Loucy (cell line): ENCODE data around the gene CYP4A22.
"Not testable (repeated sequence)": the region's sequence is repeated elsewhere in the genome, so short reads cannot be mapped to it uniquely, and the experiment has no call there.

ENCODE experiments used
- H2AFZ ChIP-seq: fragments of 200-600 bp; sonication (generic); 2 replicates; pipeline ENCODE4 v1.6.0; 2016; ENCODE audit warnings: antibody characterized with exemption, mild to moderate bottlenecking, low read length, moderate library complexity
- H3F3A ChIP-seq: fragments of 200-600 bp; 2 replicates; pipeline ENCODE4 v1.6.0; 2016; ENCODE audit warnings: antibody characterized with exemption, low read depth, mild to moderate bottlenecking
- H3K27me3 ChIP-seq: fragments of 200-600 bp; sonication (generic); 2 replicates; pipeline ENCODE4 v1.6.1; 2014; ENCODE audit warnings: low read length, mild to moderate bottlenecking; ENCODE audit not compliant: insufficient read depth, poor library complexity, severe bottlenecking
- H3K36me3 ChIP-seq: fragments of 200-600 bp; sonication (generic); 2 replicates; pipeline ENCODE4 v1.6.1; 2016; ENCODE audit warnings: low read length; ENCODE audit not compliant: insufficient read depth
- H3K4me1 ChIP-seq: fragments of 200-600 bp; sonication (generic); 2 replicates; pipeline ENCODE4 v1.5.1; 2014; ENCODE audit warnings: low read length, mild to moderate bottlenecking; ENCODE audit not compliant: insufficient read depth, poor library complexity, severe bottlenecking
- H3K4me2 ChIP-seq: fragments of 200-600 bp; sonication (generic); 2 replicates; pipeline ENCODE4 v1.6.0; 2014; ENCODE audit warnings: antibody characterized with exemption, low read length, low read depth, mild to moderate bottlenecking; ENCODE audit not compliant: poor library complexity, severe bottlenecking
- H3K4me3 ChIP-seq: fragments of 200-600 bp; sonication (generic); 2 replicates; pipeline ENCODE4 v1.5.1; 2014; ENCODE audit warnings: low read length, mild to moderate bottlenecking, mixed read lengths; ENCODE audit not compliant: poor library complexity, severe bottlenecking
- H3K79me2 ChIP-seq: fragments of 200-600 bp; sonication (generic); 2 replicates; pipeline ENCODE4 v1.6.1; 2014; ENCODE audit warnings: low read length; ENCODE audit not compliant: insufficient read depth
- H3K9ac ChIP-seq: fragments of 200-600 bp; sonication (generic); 2 replicates; pipeline ENCODE4 v1.6.0; 2014; ENCODE audit warnings: mild to moderate bottlenecking, low read depth, low read length, moderate library complexity; ENCODE audit not compliant: poor library complexity, severe bottlenecking
- H3K9me2 ChIP-seq: fragments of 200-600 bp; sonication (generic); replicated peaks from 2 replicates; pipeline ENCODE4 v1.6.1; 2016; ENCODE audit warnings: low read depth, low read length, mixed read lengths
- H3K9me3 ChIP-seq: fragments of 200-600 bp; sonication (generic); 2 replicates; pipeline ENCODE4 v1.6.1; 2014; ENCODE audit warnings: mild to moderate bottlenecking, antibody characterized with exemption, low read length, low read depth; ENCODE audit not compliant: insufficient read depth
- H4K20me1 ChIP-seq: fragments of 200-600 bp; sonication (generic); 2 replicates; pipeline ENCODE4 v1.6.0; 2014; ENCODE audit warnings: antibody characterized with exemption, low read length, mild to moderate bottlenecking; ENCODE audit not compliant: insufficient read depth, poor library complexity, severe bottlenecking
- CTCF ChIP-seq: fragments of 200-600 bp; sonication (generic); conservative IDR thresholded peaks from 2 replicates; pipeline ENCODE4 v1.5.1; 2014; ENCODE audit warnings: mild to moderate bottlenecking, antibody characterized with exemption, low read length
- EZH2phosphoT487 ChIP-seq: fragments of 200-600 bp; IDR thresholded peaks from 2 replicates; pipeline ENCODE4 v1.6.1; 2018; ENCODE audit warnings: antibody characterized with exemption, mild to moderate bottlenecking, moderate library complexity, borderline replicate concordance

The CYP4A22 gene

DNA sequence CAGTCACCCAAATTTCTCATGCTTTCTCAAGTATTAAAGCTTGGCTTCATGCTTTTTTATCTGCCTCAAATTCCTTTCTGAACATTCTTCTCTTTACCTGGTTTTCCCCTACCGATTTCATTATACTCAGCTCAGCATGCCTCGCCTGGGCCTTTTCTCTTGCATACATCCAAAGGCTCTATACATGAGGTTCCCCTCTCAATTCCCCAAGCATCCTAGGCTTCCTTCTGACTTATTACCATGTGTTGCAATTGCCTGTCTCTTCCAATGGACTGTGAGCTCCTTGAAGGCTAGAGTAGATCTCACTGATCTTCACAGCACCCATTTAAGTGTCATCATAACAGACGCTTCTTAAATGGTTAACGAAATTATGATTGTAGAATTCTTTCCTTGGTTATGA, 24.1 kb upstream of the CYP4A22 start:
- TF ChIP-seq EZH2phosphoT487 = no peak
- TF ChIP-seq CTCF = no peak
- Histone ChIP-seq H3K9ac (no peak overlapping the region), H3K9me3 (no peaks in the 10 kb centered on the region), H3F3A (no peaks in the 10 kb centered on the region), H3K36me3 (no peaks in the 10 kb centered on the region), H3K27me3 (no peaks in the 10 kb centered on the region), H4K20me1 (no peaks in the 10 kb centered on the region), H3K4me2 (no peak overlapping the region), H3K79me2 (no peaks in the 10 kb centered on the region), H3K4me3 (no peak overlapping the region), H2AFZ (no peak overlapping the region), H3K4me1 (no peaks in the 10 kb centered on the region), H3K9me2 (no peaks in the 10 kb centered on the region)

DNA sequence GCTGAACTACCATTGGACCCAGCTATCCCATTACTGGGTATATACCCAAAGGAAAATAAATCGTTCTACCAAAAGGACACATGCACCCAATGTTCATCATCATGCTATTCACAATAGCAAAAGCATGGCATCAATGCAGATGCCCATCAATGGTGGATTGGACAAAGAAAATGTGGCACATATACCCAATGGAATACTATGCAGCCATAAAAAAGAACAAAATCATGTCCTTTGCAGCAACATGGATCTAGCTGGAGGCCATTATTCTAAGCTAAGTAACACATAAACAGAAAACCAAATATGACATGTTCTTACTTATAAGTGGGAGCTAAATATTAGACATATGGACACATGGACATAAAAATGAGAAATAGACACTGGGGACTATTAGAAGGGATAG, 16.2 kb upstream of the CYP4A22 start:
- not testable (repeated sequence) for H4K20me1 ChIP-seq, H3K9me3 ChIP-seq, H3K27me3 ChIP-seq, H3K4me1 ChIP-seq, H3K4me3 ChIP-seq, H2AFZ ChIP-seq, H3K4me2 ChIP-seq, H3K79me2 ChIP-seq, H3K9me2 ChIP-seq, H3K36me3 ChIP-seq, H3F3A ChIP-seq, H3K9ac ChIP-seq

DNA sequence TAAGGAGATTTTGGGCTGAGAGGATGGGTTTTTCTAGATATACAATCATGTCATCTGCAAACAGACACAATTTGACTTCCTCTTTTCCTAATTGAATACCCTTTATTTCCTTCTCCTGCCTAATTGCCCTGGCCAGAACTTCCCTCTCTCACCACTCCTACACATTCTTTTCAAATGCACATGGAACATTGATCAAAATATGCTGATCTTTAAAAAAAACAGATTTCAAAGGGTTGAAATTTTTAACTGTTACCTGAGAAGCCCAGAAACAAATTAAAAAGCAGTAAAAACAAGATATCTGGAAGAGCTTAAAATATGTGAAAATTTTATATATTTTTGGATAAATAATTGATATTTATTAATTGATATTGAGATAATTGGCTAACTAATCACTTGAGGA, 12.4 kb upstream of the CYP4A22 start:
- not testable (repeated sequence) for H3K36me3 ChIP-seq, H3K4me3 ChIP-seq, H2AFZ ChIP-seq, H3K4me2 ChIP-seq, H3K4me1 ChIP-seq, H3F3A ChIP-seq, H3K9me2 ChIP-seq, H3K9ac ChIP-seq, H3K27me3 ChIP-seq, H3K79me2 ChIP-seq, H3K9me3 ChIP-seq, H4K20me1 ChIP-seq

DNA sequence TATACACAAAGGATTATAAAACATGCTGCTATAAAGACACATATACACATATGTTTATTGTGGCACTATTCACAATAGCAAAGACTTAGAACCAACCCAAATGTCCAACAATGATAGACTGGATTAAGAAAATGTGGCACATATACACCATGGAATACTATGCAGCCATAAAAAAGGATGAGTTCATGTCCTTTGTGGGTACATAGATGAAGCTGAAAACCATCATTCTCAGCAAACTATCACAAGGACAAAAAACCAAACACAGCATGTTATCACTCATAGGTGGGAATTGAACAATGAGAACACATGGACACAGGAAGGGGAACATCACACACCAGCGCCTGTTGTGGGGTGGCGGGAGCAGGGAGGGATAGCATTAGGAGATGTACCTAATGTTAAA, 10.2 kb upstream of the CYP4A22 start:
- H2AFZ ChIP-seq, H3K4me1 ChIP-seq, H3K4me3 ChIP-seq, H3K9me2 ChIP-seq, H3K4me2 ChIP-seq, H3K79me2 ChIP-seq, H4K20me1 ChIP-seq, H3K9ac ChIP-seq, H3K36me3 ChIP-seq, H3F3A ChIP-seq, H3K27me3 ChIP-seq, H3K9me3 ChIP-seq: not testable (repeated sequence)

DNA sequence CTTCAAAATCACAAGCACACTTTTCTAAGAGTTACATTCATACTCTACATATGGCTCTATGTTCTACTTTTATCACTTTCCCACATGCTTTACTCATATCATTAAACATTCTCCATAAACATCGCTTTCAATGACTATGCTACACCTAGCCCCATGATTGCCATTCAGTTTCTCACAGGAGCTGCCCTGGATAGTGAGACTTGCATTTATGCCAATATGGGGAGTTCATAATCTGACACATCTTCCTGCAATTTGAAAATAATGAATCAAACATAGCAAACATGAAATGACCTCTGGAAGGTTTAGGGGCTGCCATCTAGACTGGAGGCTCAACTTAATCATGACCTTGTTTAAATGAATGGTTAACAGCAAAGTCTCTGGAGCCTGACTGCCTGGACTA, 9.0 kb upstream of the CYP4A22 start:
- no peak overlapping the region for H3K4me2 ChIP-seq
- H3K4me1 ChIP-seq = peaks cover 6% of the 10 kb centered on the region
- H3K36me3 ChIP-seq = no peaks in the 10 kb centered on the region
- H3K9ac ChIP-seq = no peak overlapping the region
- no peaks in the 10 kb centered on the region for H3K9me2 ChIP-seq
- no peaks in the 10 kb centered on the region for H3K79me2 ChIP-seq
- H3F3A ChIP-seq = no peaks in the 10 kb centered on the region
- no peaks in the 10 kb centered on the region for H4K20me1 ChIP-seq
- H3K9me3 ChIP-seq = no peaks in the 10 kb centered on the region
- H2AFZ ChIP-seq = no peak overlapping the region
- no peak overlapping the region for H3K4me3 ChIP-seq
- TF ChIP-seq EZH2phosphoT487 = no peak
- no peak for TF ChIP-seq CTCF
- no peaks in the 10 kb centered on the region for H3K27me3 ChIP-seq

- H3K4me2 ChIP-seq, H3K27me3 ChIP-seq, H3K79me2 ChIP-seq, H4K20me1 ChIP-seq, H3K4me3 ChIP-seq, H2AFZ ChIP-seq, H3K9me3 ChIP-seq, H3K9me2 ChIP-seq, H3K4me1 ChIP-seq, H3K9ac ChIP-seq, H3F3A ChIP-seq, H3K36me3 ChIP-seq: not testable (repeated sequence)
Observed at GRCh38 chr1:47128854-47129253, 8.4 kb upstream of the CYP4A22 start.
